HEK293T (cell line): Measurements from ENCODE around the gene POU6F2.

Experiments
- ELF4 ChIP-seq: fragments of 450-650 bp; IDR thresholded peaks from 2 replicates; pipeline ENCODE4 v1.6.1; 2017; ENCODE audit warnings: antibody characterized with exemption
- FOXK2 ChIP-seq: fragments of 450-650 bp; IDR thresholded peaks from 2 replicates; pipeline ENCODE4 v1.6.1; 2016; ENCODE audit warnings: mild to moderate bottlenecking
- FOXM1 ChIP-seq: fragments of 450-650 bp; IDR thresholded peaks from 2 replicates; pipeline ENCODE4 v1.6.1; 2017; ENCODE audit warnings: mild to moderate bottlenecking, borderline replicate concordance
- HDGF ChIP-seq: fragments of 450-650 bp; IDR thresholded peaks from 2 replicates; pipeline ENCODE4 v1.6.1; 2017; ENCODE audit warnings: antibody characterized with exemption, borderline replicate concordance
- L3MBTL2 ChIP-seq: fragments of 450-650 bp; conservative IDR thresholded peaks from 2 replicates; pipeline ENCODE4 v1.6.1; 2016; ENCODE audit warnings: mild to moderate bottlenecking
- SP1 ChIP-seq: fragments of 450-650 bp; IDR thresholded peaks from 2 replicates; pipeline ENCODE4 v1.6.1; 2017
- SUZ12 ChIP-seq: fragments of 450-650 bp; IDR thresholded peaks from 2 replicates; pipeline ENCODE4 v1.6.1; 2016; ENCODE audit warnings: mild to moderate bottlenecking
- TARDBP ChIP-seq: fragments of 450-650 bp; IDR thresholded peaks from 2 replicates; pipeline ENCODE4 v1.6.1; 2016
- ZNF384 ChIP-seq: fragments of 450-650 bp; IDR thresholded peaks from 2 replicates; pipeline ENCODE4 v1.6.1; 2016

DNA sequence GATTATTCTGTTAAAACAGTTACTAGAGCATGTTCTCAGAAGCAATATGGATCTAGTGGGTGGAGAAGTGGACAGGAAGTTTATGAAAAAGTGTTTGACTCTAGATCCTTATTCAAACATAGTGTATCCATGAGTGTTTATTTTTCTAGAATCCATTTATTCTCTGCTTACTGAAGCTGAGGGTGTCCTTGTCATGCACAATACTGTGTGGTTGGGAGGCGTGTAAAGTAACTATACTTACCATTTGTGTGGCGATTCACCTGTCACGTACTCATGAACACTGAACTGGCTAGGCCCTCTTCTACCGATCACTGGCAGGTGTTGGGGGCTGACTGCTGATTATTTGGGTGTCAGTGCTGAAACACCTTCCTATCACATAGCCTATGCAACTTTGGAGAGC is 74.0 kb downstream of the POU6F2 start:
- no peak for TF ChIP-seq HDGF
- no peak for TF ChIP-seq TARDBP
- TF ChIP-seq SP1 = no peak
- no peak for TF ChIP-seq FOXK2
- TF ChIP-seq FOXM1 = no peak
- no peak for TF ChIP-seq ZNF384
- no peak for TF ChIP-seq SUZ12
- TF ChIP-seq L3MBTL2 = no peak
- no peak for TF ChIP-seq ELF4
